Loucy (cell line): ENCODE results near the gene CREG2.

Experiments used
- H2AFZ ChIP-seq: fragments of 200-600 bp; sonication (generic); 2 replicates; pipeline ENCODE4 v1.6.0; 2016; ENCODE audit warnings: antibody characterized with exemption, mild to moderate bottlenecking, low read length, moderate library complexity
- H3F3A ChIP-seq: fragments of 200-600 bp; 2 replicates; pipeline ENCODE4 v1.6.0; 2016; ENCODE audit warnings: antibody characterized with exemption, low read depth, mild to moderate bottlenecking
- H3K27me3 ChIP-seq: fragments of 200-600 bp; sonication (generic); 2 replicates; pipeline ENCODE4 v1.6.1; 2014; ENCODE audit warnings: low read length, mild to moderate bottlenecking; ENCODE audit not compliant: insufficient read depth, poor library complexity, severe bottlenecking
- H3K36me3 ChIP-seq: fragments of 200-600 bp; sonication (generic); 2 replicates; pipeline ENCODE4 v1.6.1; 2016; ENCODE audit warnings: low read length; ENCODE audit not compliant: insufficient read depth
- H3K4me1 ChIP-seq: fragments of 200-600 bp; sonication (generic); 2 replicates; pipeline ENCODE4 v1.5.1; 2014; ENCODE audit warnings: low read length, mild to moderate bottlenecking; ENCODE audit not compliant: insufficient read depth, poor library complexity, severe bottlenecking
- H3K4me2 ChIP-seq: fragments of 200-600 bp; sonication (generic); 2 replicates; pipeline ENCODE4 v1.6.0; 2014; ENCODE audit warnings: antibody characterized with exemption, low read length, low read depth, mild to moderate bottlenecking; ENCODE audit not compliant: poor library complexity, severe bottlenecking
- H3K4me3 ChIP-seq: fragments of 200-600 bp; sonication (generic); 2 replicates; pipeline ENCODE4 v1.5.1; 2014; ENCODE audit warnings: low read length, mild to moderate bottlenecking, mixed read lengths; ENCODE audit not compliant: poor library complexity, severe bottlenecking
- H3K79me2 ChIP-seq: fragments of 200-600 bp; sonication (generic); 2 replicates; pipeline ENCODE4 v1.6.1; 2014; ENCODE audit warnings: low read length; ENCODE audit not compliant: insufficient read depth
- H3K9ac ChIP-seq: fragments of 200-600 bp; sonication (generic); 2 replicates; pipeline ENCODE4 v1.6.0; 2014; ENCODE audit warnings: mild to moderate bottlenecking, low read depth, low read length, moderate library complexity; ENCODE audit not compliant: poor library complexity, severe bottlenecking
- H3K9me2 ChIP-seq: fragments of 200-600 bp; sonication (generic); replicated peaks from 2 replicates; pipeline ENCODE4 v1.6.1; 2016; ENCODE audit warnings: low read depth, low read length, mixed read lengths
- H3K9me3 ChIP-seq: fragments of 200-600 bp; sonication (generic); 2 replicates; pipeline ENCODE4 v1.6.1; 2014; ENCODE audit warnings: mild to moderate bottlenecking, antibody characterized with exemption, low read length, low read depth; ENCODE audit not compliant: insufficient read depth
- H4K20me1 ChIP-seq: fragments of 200-600 bp; sonication (generic); 2 replicates; pipeline ENCODE4 v1.6.0; 2014; ENCODE audit warnings: antibody characterized with exemption, low read length, mild to moderate bottlenecking; ENCODE audit not compliant: insufficient read depth, poor library complexity, severe bottlenecking
- EZH2phosphoT487 ChIP-seq: fragments of 200-600 bp; IDR thresholded peaks from 2 replicates; pipeline ENCODE4 v1.6.1; 2018; ENCODE audit warnings: antibody characterized with exemption, mild to moderate bottlenecking, moderate library complexity, borderline replicate concordance
- TF ChIP-seq, protein P1 (sequence below): fragments of 200-600 bp; sonication (generic); conservative IDR thresholded peaks from 2 replicates; pipeline ENCODE4 v1.5.1; 2014; ENCODE audit warnings: mild to moderate bottlenecking, antibody characterized with exemption, low read length

Gene CREG2

DNA sequence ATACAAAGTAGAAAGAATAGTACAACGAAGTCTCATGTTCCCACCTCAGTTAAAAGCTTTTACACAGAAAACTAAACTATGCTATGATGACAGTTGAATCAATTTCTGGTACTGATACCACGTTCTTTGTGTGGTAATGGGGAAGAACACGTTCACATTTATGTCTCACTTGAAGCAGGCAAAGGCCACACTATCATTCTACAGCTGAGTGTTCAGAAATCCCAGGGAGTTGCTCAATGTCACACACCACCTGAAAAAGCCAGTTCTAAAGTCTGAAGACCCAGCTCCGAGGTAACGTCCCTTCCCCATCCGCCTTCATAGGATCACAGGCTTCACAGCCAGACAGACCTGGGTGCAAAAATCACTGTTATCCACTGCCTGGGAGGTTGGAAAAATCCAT is 87.7 kb downstream of the CREG2 start:
- H4K20me1 ChIP-seq, result peaks cover 56% of the 10 kb centered on the region
- peaks cover 64% of the 10 kb centered on the region for H3K4me1 ChIP-seq
- H3K9me2 ChIP-seq, result no peaks in the 10 kb centered on the region
- TF ChIP-seq, protein P1, sequence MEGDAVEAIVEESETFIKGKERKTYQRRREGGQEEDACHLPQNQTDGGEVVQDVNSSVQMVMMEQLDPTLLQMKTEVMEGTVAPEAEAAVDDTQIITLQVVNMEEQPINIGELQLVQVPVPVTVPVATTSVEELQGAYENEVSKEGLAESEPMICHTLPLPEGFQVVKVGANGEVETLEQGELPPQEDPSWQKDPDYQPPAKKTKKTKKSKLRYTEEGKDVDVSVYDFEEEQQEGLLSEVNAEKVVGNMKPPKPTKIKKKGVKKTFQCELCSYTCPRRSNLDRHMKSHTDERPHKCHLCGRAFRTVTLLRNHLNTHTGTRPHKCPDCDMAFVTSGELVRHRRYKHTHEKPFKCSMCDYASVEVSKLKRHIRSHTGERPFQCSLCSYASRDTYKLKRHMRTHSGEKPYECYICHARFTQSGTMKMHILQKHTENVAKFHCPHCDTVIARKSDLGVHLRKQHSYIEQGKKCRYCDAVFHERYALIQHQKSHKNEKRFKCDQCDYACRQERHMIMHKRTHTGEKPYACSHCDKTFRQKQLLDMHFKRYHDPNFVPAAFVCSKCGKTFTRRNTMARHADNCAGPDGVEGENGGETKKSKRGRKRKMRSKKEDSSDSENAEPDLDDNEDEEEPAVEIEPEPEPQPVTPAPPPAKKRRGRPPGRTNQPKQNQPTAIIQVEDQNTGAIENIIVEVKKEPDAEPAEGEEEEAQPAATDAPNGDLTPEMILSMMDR, result no peak
- no peak for TF ChIP-seq EZH2phosphoT487
- H3F3A ChIP-seq, result no peaks in the 10 kb centered on the region
- H3K36me3 ChIP-seq, result peaks cover 5% of the 10 kb centered on the region; the same call in 1 of the 2 replicates
- peak overlapping the region; percentile 43 for H3K4me3 ChIP-seq
- peaks cover 96% of the 10 kb centered on the region for H3K79me2 ChIP-seq
- no peak overlapping the region for H2AFZ ChIP-seq
- H3K9me3 ChIP-seq, result no peaks in the 10 kb centered on the region
- no peaks in the 10 kb centered on the region for H3K27me3 ChIP-seq
- peak overlapping the region; percentile 67 for H3K4me2 ChIP-seq
- peak overlapping the region; percentile 35 for H3K9ac ChIP-seq

DNA sequence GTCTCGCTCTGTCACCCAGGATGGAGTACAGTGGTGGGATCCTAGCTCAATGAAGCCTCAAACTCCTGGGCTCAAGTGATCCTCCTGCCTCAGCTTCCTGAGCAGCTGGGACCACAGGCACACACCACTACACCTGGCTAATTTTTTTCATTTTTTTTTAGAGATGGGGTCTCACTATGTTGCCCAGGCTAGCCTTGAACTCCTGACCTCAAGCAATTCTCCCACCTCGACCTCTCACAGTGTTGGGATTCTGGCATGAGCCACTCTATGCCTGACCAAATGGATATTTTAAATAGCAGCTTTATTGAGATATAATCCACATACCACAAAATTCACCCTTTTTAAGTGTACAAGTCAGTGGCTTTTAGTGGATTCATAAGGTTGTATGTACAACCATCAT is 89.9 kb downstream of the CREG2 start:
- TF ChIP-seq, protein P1, result no peak
- H2AFZ ChIP-seq, result no peak overlapping the region

DNA sequence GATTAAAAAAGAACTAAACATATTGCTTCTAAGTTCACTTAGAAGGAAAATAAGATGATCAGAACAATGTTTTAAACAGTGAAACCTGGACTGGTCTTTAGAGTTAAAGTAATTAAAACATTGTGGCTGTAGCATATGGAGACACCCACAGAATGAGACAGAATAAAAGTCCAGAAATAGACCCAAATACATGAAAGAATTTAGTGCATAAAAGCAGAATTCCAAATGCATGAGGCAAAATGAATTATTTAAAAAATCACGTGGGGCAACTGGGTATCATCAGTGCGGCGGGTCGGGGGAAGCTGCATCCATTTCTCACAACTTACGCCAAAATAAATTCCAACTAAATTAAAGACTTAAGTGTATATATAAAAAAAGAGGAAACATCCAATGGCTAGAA is 90.9 kb downstream of the CREG2 start:
- Histone ChIP-seq H3K4me3 (no peak overlapping the region), H3K79me2 (peaks cover 74% of the 10 kb centered on the region), H3K36me3 (peaks cover 33% of the 10 kb centered on the region; the same call in 1 of the 2 replicates), H3K27me3 (no peaks in the 10 kb centered on the region), H4K20me1 (peaks cover 35% of the 10 kb centered on the region), H3K9me3 (no peaks in the 10 kb centered on the region), H3K9me2 (no peaks in the 10 kb centered on the region), H3K9ac (no peak overlapping the region), H3F3A (no peaks in the 10 kb centered on the region), H2AFZ (no peak overlapping the region), H3K4me2 (peak overlapping the region; percentile 9), H3K4me1 (peaks cover 43% of the 10 kb centered on the region)
- TF ChIP-seq, protein P1, result no peak
- no peak for TF ChIP-seq EZH2phosphoT487

More for the DNA sequence above, 89.9 kb downstream of the CREG2 start:
- no peaks in the 10 kb centered on the region for H3F3A ChIP-seq
- H3K4me3 ChIP-seq, result no peak overlapping the region
- H4K20me1 ChIP-seq, result peaks cover 40% of the 10 kb centered on the region
- no peaks in the 10 kb centered on the region for H3K9me2 ChIP-seq
- peaks cover 84% of the 10 kb centered on the region for H3K79me2 ChIP-seq
- H3K4me2 ChIP-seq, result peak overlapping the region; percentile 45
- no peaks in the 10 kb centered on the region for H3K9me3 ChIP-seq
- H3K27me3 ChIP-seq, result no peaks in the 10 kb centered on the region
- H3K4me1 ChIP-seq, result peaks cover 52% of the 10 kb centered on the region
- peaks cover 24% of the 10 kb centered on the region; the same call in 1 of the 2 replicates for H3K36me3 ChIP-seq
- no peak overlapping the region for H3K9ac ChIP-seq
